SK-N-SH treated with all-trans-retinoic acid at 6 μM for 48 hours (cell line): ENCODE results near the gene TRNT1.

Experiments
- ARNTL ChIP-seq: fragments of 450-650 bp; formaldehyde crosslinking; IDR thresholded peaks from 2 replicates; pipeline ENCODE4 v1.5.0; 2020; ENCODE audit warnings: low read depth, mild to moderate bottlenecking, moderate library complexity, borderline replicate concordance
- CREB5 ChIP-seq: fragments of 250-450 bp; sonication (Bioruptor Pico); IDR thresholded peaks from 2 replicates; pipeline ENCODE4 v1.5.1; 2020; ENCODE audit warnings: low read depth, mild to moderate bottlenecking, moderate library complexity
- PATZ1 ChIP-seq: fragments of 250-450 bp; sonication (Bioruptor Pico); IDR thresholded peaks from 2 replicates; pipeline ENCODE4 v1.8.0; 2020; ENCODE audit warnings: mild to moderate bottlenecking, moderate library complexity, borderline replicate concordance
- SNAI2 ChIP-seq: fragments of 250-450 bp; sonication (Bioruptor Pico); IDR thresholded peaks from 2 replicates; pipeline ENCODE4 v1.5.0; 2020; ENCODE audit warnings: mild to moderate bottlenecking, moderate library complexity
- TCF4 ChIP-seq: fragments of 250-450 bp; sonication (Bioruptor Pico); IDR thresholded peaks from 2 replicates; pipeline ENCODE4 v1.8.0; 2021; ENCODE audit warnings: mild to moderate bottlenecking, moderate library complexity, borderline replicate concordance
- TOX ChIP-seq: fragments of 250-450 bp; sonication (Bioruptor Pico); IDR thresholded peaks from 2 replicates; pipeline ENCODE4 v1.8.0; 2021; ENCODE audit warnings: mild to moderate bottlenecking, moderate library complexity, borderline replicate concordance
- ZFP30 ChIP-seq: fragments of 450-650 bp; formaldehyde crosslinking; IDR thresholded peaks from 2 replicates; pipeline ENCODE4 v1.5.0; 2022; ENCODE audit warnings: mild to moderate bottlenecking, moderate library complexity

GRCh38 chr3:3105246-3105645 is 21.5 kb upstream of the TRNT1 start:
- TF ChIP-seq TOX (no peak), PATZ1 (CRISPR knock-in tag) (no peak), ZFP30 (no peak), CREB5 (no peak), SNAI2 (no peak), TCF4 (CRISPR knock-in tag) (no peak), ARNTL (CRISPR knock-in tag) (no peak)
